HG03103 (cell line): ENCODE results near the gene GPR27.

Experiments used
- ATAC-seq: cut with Tn5 transposase; IDR thresholded peaks from one replicate; pipeline ENCODE4 v1.9.1; 2021; ENCODE audit warnings: low read depth; ENCODE audit not compliant: unreplicated experiment

Gene GPR27

GRCh38 chr3:71784201-71784913 lies 30.7 kb downstream of the GPR27 start:
- no peak for ATAC-seq

GRCh38 chr3:71784914-71785531 lies 31.4 kb downstream of the GPR27 start, which contains the start of gene PROK2:
Gene PROK2, minus strand, starts transcription at chr3:71785148. Its CDS starts 96 bp downstream, at chr3:71785052.
- ATAC-seq, result no peak

DNA sequence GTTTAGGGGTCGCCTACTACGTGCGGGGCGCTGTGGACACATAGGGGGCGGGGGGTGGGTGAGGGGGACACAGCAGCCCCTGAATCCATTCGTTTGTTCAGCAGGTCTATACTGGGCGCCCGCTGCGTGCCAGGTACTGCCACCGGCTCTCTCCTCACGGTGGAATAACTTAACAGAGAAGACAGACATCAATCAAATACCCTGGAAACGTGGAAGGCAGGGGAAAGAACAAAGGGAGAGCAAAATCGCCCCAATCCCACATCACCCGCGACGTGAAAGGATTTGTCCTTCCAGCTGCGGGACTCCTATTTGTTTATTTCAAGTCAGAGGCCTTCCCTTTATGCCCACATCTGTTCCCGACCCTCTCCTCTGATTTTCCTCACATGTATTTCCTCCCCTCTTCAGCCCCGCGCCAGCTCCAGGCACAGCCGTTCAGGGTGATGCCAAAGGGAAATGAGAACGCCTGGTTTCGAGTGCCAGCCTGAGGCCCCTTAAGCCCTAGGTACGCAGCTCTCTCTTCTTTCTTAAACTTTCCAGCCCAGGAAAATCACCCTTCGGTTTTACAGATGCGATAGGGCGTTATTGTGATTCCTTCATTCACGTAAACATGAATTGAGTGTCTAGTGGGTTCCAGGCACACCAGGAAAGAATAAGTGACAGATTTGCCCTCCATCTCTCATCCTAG lies 32.0 kb downstream of the GPR27 start:
- no peak for ATAC-seq

GRCh38 chr3:71786217-71786549 lies 32.5 kb downstream of the GPR27 start:
- ATAC-seq, result no peak

DNA sequence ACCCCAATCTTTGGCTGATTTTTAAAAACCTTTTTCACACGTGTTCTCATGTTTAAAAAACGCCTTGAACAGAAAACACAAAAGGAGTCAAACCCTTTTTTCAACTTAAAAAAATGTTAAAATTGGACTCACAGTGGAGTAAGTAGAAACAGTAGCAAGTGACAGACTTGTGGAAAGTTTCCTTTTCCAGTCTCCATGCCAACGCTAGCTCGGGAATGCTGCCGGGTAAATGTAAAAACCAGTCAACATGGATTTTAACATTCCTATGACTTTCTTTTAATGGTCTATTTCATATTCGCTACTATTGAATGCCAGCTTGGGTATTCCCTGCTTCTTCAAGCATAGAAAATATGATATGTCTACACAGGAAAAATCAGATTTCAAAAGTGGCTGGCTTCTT lies 32.9 kb downstream of the GPR27 start:
- no peak for ATAC-seq

DNA sequence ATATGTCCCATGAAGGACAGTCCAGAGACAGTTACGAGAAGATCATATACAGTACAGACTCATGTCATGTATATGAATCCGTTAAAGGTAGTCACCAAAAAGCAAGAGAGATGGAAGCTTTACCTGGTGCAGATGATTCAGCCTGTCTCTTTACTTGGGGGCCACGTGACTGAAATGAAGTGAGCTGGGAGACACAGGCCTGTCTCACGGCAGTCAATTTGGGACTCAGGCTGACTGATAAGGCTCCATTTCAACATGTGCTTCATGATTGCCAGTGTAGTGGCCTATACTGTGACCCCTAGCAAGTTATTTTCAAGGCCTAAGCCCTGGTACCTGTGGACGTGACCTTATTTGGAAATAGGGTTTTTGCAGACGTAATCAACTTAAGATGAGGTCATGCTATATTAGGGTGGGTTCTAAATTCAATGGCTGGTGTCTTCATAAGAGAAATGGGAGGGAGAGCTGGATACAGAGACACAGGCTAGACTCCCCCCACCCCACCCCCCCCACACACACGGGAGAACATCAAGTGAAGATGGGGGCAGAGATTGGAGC lies 34.3 kb downstream of the GPR27 start:
- no peak for ATAC-seq

DNA sequence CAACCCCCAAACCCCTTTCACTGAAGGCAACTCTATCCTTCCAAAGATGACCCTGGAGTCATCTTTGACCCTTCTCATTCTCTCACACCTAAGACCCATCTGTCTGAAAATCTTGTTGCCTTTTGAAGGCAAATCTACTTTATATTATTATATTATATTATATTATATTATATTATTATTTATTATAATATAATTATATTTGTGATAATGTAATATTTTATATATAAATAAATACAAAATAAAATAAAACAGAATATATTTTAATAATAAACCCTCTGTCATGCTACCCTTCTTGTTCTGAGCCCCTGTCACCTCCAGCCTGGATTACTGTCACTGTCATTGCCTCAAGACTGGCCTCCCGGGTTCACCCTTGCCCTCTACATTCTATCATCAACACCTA lies 36.3 kb downstream of the GPR27 start:
- ATAC-seq, result no peak

- ATAC-seq, result no peak
Observed at GRCh38 chr3:71791634-71792033, 38.0 kb downstream of the GPR27 start.

DNA sequence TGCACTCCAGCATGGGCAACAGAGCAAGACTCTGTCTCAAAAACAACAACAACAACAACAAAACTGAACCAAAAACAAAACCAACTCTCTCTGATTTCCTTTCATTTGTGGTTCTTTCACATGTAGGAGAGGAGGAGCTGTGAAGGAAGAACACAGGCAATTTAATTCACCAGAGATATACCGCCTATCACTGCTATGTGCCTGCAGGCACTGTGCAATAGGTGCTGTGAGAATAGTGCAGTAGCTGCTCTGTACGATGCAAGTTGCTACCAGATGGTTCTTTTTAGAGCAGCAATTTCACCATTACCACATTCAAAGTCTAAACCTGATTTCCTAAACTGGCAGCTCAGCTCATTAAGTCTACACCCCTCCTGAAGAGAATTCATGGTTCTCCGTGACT lies 42.6 kb downstream of the GPR27 start:
- no peak for ATAC-seq

DNA sequence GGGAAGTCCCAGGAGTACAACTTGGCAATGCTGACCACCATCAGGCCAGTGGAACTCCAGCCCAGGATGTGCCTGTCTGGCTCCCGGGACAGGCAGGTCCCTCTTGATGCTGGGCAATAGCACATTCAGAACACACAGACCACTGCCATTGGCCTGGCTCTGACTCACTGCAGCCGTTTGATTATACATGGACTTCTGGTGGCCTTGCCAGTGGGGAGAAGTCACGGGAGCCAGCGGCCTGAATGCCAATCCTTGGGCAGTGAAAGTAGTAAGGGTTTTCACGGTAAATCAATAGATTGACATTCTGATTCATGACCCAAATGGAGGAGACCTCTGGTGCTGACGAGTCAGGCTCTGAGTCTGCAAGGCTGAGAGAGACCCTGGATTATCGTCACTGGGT lies 43.8 kb downstream of the GPR27 start:
- ATAC-seq, result no peak

GRCh38 chr3:71800023-71800422 lies 46.4 kb downstream of the GPR27 start:
- no peak for ATAC-seq

DNA sequence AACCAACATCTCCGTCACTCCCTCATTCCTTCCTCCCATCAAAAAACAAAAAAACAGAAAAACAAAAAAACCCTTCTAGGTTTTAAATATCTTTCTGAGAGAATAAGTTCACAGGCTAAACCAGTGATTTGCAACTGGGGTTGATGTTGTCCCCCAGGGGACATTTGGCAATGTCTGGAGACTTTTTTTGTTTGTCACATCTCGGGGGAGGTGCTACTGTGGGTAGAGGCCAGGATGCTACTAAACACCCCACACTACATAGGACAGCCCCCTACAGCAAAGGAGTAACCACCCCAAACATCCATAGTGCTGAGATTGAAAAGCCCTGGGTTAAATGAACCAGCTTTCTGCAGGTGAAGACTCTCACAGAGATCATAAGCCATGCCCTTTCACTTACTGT lies 48.3 kb downstream of the GPR27 start:
- no peak for ATAC-seq

- no peak for ATAC-seq
Observed at GRCh38 chr3:71803248-71803647, 49.6 kb downstream of the GPR27 start.

- no peak for ATAC-seq
Observed at GRCh38 chr3:71805199-71805598, 51.5 kb downstream of the GPR27 start.

DNA sequence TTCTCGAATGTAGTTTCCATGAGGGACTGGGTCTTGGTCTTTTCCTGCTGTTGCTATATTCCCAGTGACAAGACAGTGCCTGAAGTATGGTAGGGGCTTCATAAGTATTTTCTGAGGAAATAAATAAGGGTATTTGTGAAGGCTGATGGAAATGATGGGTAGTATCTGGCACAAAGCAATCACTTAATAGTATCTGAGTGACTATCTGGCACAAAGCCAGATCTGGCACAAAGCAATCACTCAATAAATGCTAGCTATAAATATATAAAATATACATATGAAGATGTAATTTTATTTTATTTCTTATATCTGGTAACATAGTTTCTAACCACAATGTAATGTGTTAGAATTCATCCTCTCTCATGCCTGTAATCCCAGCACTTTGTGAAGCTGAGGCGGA lies 52.0 kb downstream of the GPR27 start:
- ATAC-seq, result no peak
